ENCODE measurements around the gene KLRF2.

Gene KLRF2

GRCh38 chr12:9883175-9883574 lies 1.9 kb downstream of the KLRF2 start:
- in situ Hi-C loops (cut with MboI; ENCODE audit: low sequenced_read_pairs): no loop called here

GRCh38 chr12:9888665-9889273 lies 7.5 kb downstream of the KLRF2 start:
- in situ Hi-C loops (cut with MboI; ENCODE audit: low sequenced_read_pairs): no loop called here

GRCh38 chr12:9895215-9895971 lies 14.1 kb downstream of the KLRF2 start:
- in situ Hi-C loops (cut with MboI; ENCODE audit: low sequenced_read_pairs): no loop called here

GRCh38 chr12:9897535-9897934 lies 16.2 kb downstream of the KLRF2 start:
- in situ Hi-C loops (cut with MboI; ENCODE audit: low sequenced_read_pairs): no loop called here

- in situ Hi-C loops (cut with MboI; ENCODE audit: low sequenced_read_pairs): no loop called here
Measured at GRCh38 chr12:9899209-9899608, 17.9 kb downstream of the KLRF2 start.

GRCh38 chr12:9900930-9901329 lies 19.6 kb downstream of the KLRF2 start:
- in situ Hi-C loops (cut with MboI; ENCODE audit: low sequenced_read_pairs): no loop called here

GRCh38 chr12:9902539-9903228 lies 21.4 kb downstream of the KLRF2 start:
- in situ Hi-C loops (cut with MboI; ENCODE audit: low sequenced_read_pairs): no loop called here

GRCh38 chr12:9906873-9907272 lies 25.6 kb downstream of the KLRF2 start:
- in situ Hi-C loops (cut with MboI; ENCODE audit: low sequenced_read_pairs): no loop called here

GRCh38 chr12:9907769-9908168 lies 26.5 kb downstream of the KLRF2 start:
- in situ Hi-C loops (cut with MboI; ENCODE audit: low sequenced_read_pairs): no loop called here

GRCh38 chr12:9908350-9908749 lies 27.1 kb downstream of the KLRF2 start:
- in situ Hi-C loops (cut with MboI; ENCODE audit: low sequenced_read_pairs): no loop called here

- in situ Hi-C loops (cut with MboI; ENCODE audit: low sequenced_read_pairs): no loop called here
Measured at GRCh38 chr12:9909724-9910123, 28.4 kb downstream of the KLRF2 start.

GRCh38 chr12:9910716-9911421 lies 29.6 kb downstream of the KLRF2 start:
- in situ Hi-C loops (cut with MboI; ENCODE audit: low sequenced_read_pairs): no loop called here

GRCh38 chr12:9911708-9912107 lies 30.4 kb downstream of the KLRF2 start:
- in situ Hi-C loops (cut with MboI; ENCODE audit: low sequenced_read_pairs): no loop called here

- in situ Hi-C loops (cut with MboI; ENCODE audit: low sequenced_read_pairs): no loop called here
Measured at GRCh38 chr12:9919443-9919842, 38.2 kb downstream of the KLRF2 start.

- in situ Hi-C loops (cut with MboI; ENCODE audit: low sequenced_read_pairs): loop anchor here (10.0 kb wide), 2 partner anchors 106 to 176 kb away; no protein-coding TSS in a partner anchor
Measured at GRCh38 chr12:9920451-9920850, 39.2 kb downstream of the KLRF2 start.

GRCh38 chr12:9922429-9922828 lies 41.1 kb downstream of the KLRF2 start:
- in situ Hi-C loops (cut with MboI; ENCODE audit: low sequenced_read_pairs): loop anchor here (10.0 kb wide), 2 partner anchors 108 to 178 kb away; no protein-coding TSS in a partner anchor

- in situ Hi-C loops (cut with MboI; ENCODE audit: low sequenced_read_pairs): loop anchor here (10.0 kb wide), 2 partner anchors 111 to 181 kb away; no protein-coding TSS in a partner anchor
Measured at GRCh38 chr12:9925705-9926393, 44.6 kb downstream of the KLRF2 start.

- in situ Hi-C loops (cut with MboI; ENCODE audit: low sequenced_read_pairs): loop anchor here (10.0 kb wide), 2 partner anchors 112 to 182 kb away; no protein-coding TSS in a partner anchor
Measured at GRCh38 chr12:9926876-9927275, 45.6 kb downstream of the KLRF2 start.

- in situ Hi-C loops (cut with MboI; ENCODE audit: low sequenced_read_pairs): loop anchor here (10.0 kb wide), 2 partner anchors 114 to 184 kb away; no protein-coding TSS in a partner anchor
Measured at GRCh38 chr12:9928607-9929006, 47.3 kb downstream of the KLRF2 start.

GRCh38 chr12:9931245-9931644 lies 50.0 kb downstream of the KLRF2 start:
- in situ Hi-C loops (cut with MboI; ENCODE audit: low sequenced_read_pairs): no loop called here

Measured in HL-60/S4 (cell line).